ENCODE measurements around the gene CNKSR1.
A peak's percentile ranks its signal among the peaks of the same experiment; 100 is the strongest.

The CNKSR1 gene

DNA sequence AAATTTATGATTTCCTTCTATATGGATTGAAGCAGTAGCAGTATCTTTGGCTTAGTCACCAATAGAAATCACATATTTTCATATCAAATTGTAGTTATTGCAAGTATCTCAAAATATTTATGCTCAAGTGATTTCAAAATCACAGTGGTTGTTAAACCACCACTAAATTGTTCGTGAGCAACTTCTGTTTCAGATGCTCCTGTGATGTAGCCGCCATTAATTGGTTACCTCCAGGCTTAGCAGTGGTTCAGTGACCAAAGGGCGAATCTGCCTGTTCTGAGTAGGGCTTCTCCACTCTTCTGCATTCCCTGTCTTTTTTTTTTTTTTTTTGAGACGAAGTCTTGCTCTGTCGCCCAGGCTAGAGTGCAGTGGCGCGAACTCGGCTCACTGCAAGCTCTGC lies 1.9 kb upstream of the CNKSR1 start:
- DNase-seq (ENCODE audit: low spot score): no peak
- H3K27ac ChIP-seq (replicated peaks; ENCODE audit: low read length): no peak overlapping the region
- H3K79me1 ChIP-seq (ENCODE audit: low read depth, low read length): peaks cover 3% of the 10 kb centered on the region
- H2BK5ac ChIP-seq (ENCODE audit: low read length): no peak overlapping the region
- H3K4ac ChIP-seq (ENCODE audit: low read length): no peak overlapping the region
- no peak overlapping the region for H3K23ac ChIP-seq (ENCODE audit: low read depth, low read length, poor library complexity)
- H3K4me1 ChIP-seq (ENCODE audit: control insufficient read depth in 2 of 2, insufficient read depth in 1 of 2, low read depth in 1 of 2, low read length in 2 of 2): peaks cover 3 to 18% of the 10 kb centered on the region in 2 donors
- H2BK12ac ChIP-seq (ENCODE audit: low read length): no peak overlapping the region
- no peak overlapping the region for H2AFZ ChIP-seq (ENCODE audit: low read length)
- H2BK15ac ChIP-seq (ENCODE audit: low read length): no peak overlapping the region
- H3K4me2 ChIP-seq (ENCODE audit: insufficient read depth, low read length, poor library complexity, severe bottlenecking): no peak overlapping the region
- no peak overlapping the region for H4K8ac ChIP-seq (ENCODE audit: low read depth, low read length)
- no peak overlapping the region for H3K4me3 ChIP-seq (ENCODE audit: low read length in 2 of 2)
- no peak overlapping the region for H3K18ac ChIP-seq (ENCODE audit: low read length)
- H3K27me3 ChIP-seq (ENCODE audit: control insufficient read depth in 3 of 3, insufficient read depth in 3 of 3, low read depth in 1 of 3, low read length in 3 of 3): no peaks in the 10 kb centered on the region
- H3K36me3 ChIP-seq (replicated peaks in 1 of 2; ENCODE audit: control insufficient read depth in 2 of 2, insufficient read depth in 2 of 2, low read length in 2 of 2): peaks cover 7 to 11% of the 10 kb centered on the region in 2 donors
- WGBS, 2 donors (ENCODE audit: extremely low coverage in 2 of 2, insufficient read length in 2 of 2, insufficient replicate concordance in 1 of 2): no CpG with 5 or more reads among the region's 8 CpGs
- no peaks in the 10 kb centered on the region for H3K9me3 ChIP-seq (replicated peaks in 1 of 2; ENCODE audit: control insufficient read depth in 2 of 2, insufficient read depth in 1 of 2, low read depth in 1 of 2, low read length in 2 of 2)
- H2AK5ac ChIP-seq (ENCODE audit: low read depth, low read length): no peak overlapping the region
- no peak overlapping the region for H3K9ac ChIP-seq (ENCODE audit: low read depth, low read length, poor library complexity)
- H2BK120ac ChIP-seq (ENCODE audit: low read depth, low read length): no peak overlapping the region
- H4K91ac ChIP-seq (ENCODE audit: low read depth, low read length, poor library complexity): no peak overlapping the region
- no peak overlapping the region for H3K14ac ChIP-seq (ENCODE audit: low read length)

- DNase-seq (ENCODE audit: low spot score): no peak
- no peak overlapping the region for H4K8ac ChIP-seq (ENCODE audit: low read depth, low read length)
- WGBS, 2 donors (ENCODE audit: extremely low coverage in 2 of 2, insufficient read length in 2 of 2, insufficient replicate concordance in 1 of 2): no CpG with 5 or more reads among the region's 4 CpGs
- H3K4me2 ChIP-seq (ENCODE audit: insufficient read depth, low read length, poor library complexity, severe bottlenecking): no peak overlapping the region
- H3K23ac ChIP-seq (ENCODE audit: low read depth, low read length, poor library complexity): no peak overlapping the region
- H3K9me3 ChIP-seq (replicated peaks in 1 of 2; ENCODE audit: control insufficient read depth in 2 of 2, insufficient read depth in 1 of 2, low read depth in 1 of 2, low read length in 2 of 2): no peaks in the 10 kb centered on the region
- H3K27ac ChIP-seq (replicated peaks; ENCODE audit: low read length): no peak overlapping the region
- H3K4ac ChIP-seq (ENCODE audit: low read length): no peak overlapping the region
- no peak overlapping the region for H3K14ac ChIP-seq (ENCODE audit: low read length)
- no peak overlapping the region for H2AFZ ChIP-seq (ENCODE audit: low read length)
- no peak overlapping the region for H2BK120ac ChIP-seq (ENCODE audit: low read depth, low read length)
- H3K9ac ChIP-seq (ENCODE audit: low read depth, low read length, poor library complexity): no peak overlapping the region
- peaks cover 0 to 5% of the 10 kb centered on the region in 2 donors for H3K4me1 ChIP-seq (ENCODE audit: control insufficient read depth in 2 of 2, insufficient read depth in 1 of 2, low read depth in 1 of 2, low read length in 2 of 2)
- H2AK5ac ChIP-seq (ENCODE audit: low read depth, low read length): no peak overlapping the region
- H2BK5ac ChIP-seq (ENCODE audit: low read length): peak overlapping the region; percentile 55
- no peaks in the 10 kb centered on the region for H3K36me3 ChIP-seq (replicated peaks in 1 of 2; ENCODE audit: control insufficient read depth in 2 of 2, insufficient read depth in 2 of 2, low read length in 2 of 2)
- H3K18ac ChIP-seq (ENCODE audit: low read length): no peak overlapping the region
- H4K91ac ChIP-seq (ENCODE audit: low read depth, low read length, poor library complexity): no peak overlapping the region
- H2BK15ac ChIP-seq (ENCODE audit: low read length): no peak overlapping the region
- H3K79me1 ChIP-seq (ENCODE audit: low read depth, low read length): no peaks in the 10 kb centered on the region
- H3K27me3 ChIP-seq (ENCODE audit: control insufficient read depth in 3 of 3, insufficient read depth in 3 of 3, low read depth in 1 of 3, low read length in 3 of 3): no peaks in the 10 kb centered on the region
- H2BK12ac ChIP-seq (ENCODE audit: low read length): no peak overlapping the region
- no peak overlapping the region for H3K4me3 ChIP-seq (ENCODE audit: low read length in 2 of 2)
These were observed 2.8 kb downstream of the CNKSR1 start for GRCh38 chr1:26180010-26180506.

DNA sequence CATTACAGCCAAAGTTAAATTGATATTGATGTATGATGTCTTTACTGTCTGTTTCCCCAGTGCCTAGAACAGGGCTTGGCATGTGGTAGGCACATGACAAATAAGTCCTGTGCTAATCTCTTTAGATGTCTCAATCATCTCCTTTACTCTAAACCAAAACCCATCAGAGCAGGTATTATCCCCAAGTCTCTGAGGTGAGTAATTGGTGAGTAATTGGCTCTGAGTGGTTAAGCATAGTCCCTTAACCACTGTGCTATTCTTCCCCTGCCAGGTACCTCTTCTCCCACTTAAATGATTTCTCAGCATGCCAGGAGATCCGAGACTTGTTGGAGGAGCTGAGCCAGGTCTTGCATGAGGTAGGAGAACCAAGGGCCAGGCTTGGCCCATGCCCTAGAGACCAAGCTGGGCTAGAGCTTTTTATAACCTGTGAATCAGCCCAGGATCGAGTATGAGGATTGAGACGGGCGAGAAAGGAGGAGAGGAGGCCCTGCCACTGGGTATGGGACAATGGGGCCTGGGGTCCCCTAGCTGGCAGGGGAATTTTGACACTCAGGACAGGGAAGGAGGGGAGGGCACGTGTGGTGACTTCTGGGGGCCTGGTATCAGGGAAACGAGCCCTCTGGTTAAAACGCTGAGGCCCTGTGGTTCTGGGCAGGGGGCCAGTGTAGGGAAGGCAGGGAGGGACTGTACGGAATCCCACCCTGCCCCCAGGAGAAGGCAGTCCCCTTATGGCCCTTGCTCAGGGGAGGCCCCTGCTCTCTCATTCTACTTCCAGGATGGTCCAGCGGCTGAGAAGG lies 4.5 kb downstream of the CNKSR1 start:
- no peaks in the 10 kb centered on the region for H3K27me3 ChIP-seq (ENCODE audit: control insufficient read depth in 3 of 3, insufficient read depth in 3 of 3, low read depth in 1 of 3, low read length in 3 of 3)
- H4K91ac ChIP-seq (ENCODE audit: low read depth, low read length, poor library complexity): no peak overlapping the region
- DNase-seq (ENCODE audit: low spot score): no peak
- no peak overlapping the region for H3K14ac ChIP-seq (ENCODE audit: low read length)
- H2BK15ac ChIP-seq (ENCODE audit: low read length): no peak overlapping the region
- H3K4me1 ChIP-seq (ENCODE audit: control insufficient read depth in 2 of 2, insufficient read depth in 1 of 2, low read depth in 1 of 2, low read length in 2 of 2): peaks cover 0 to 5% of the 10 kb centered on the region in 2 donors
- H3K36me3 ChIP-seq (replicated peaks in 1 of 2; ENCODE audit: control insufficient read depth in 2 of 2, insufficient read depth in 2 of 2, low read length in 2 of 2): no peaks in the 10 kb centered on the region
- H2AK5ac ChIP-seq (ENCODE audit: low read depth, low read length): no peak overlapping the region
- peak overlapping the region; percentile 50 for H3K9ac ChIP-seq (ENCODE audit: low read depth, low read length, poor library complexity)
- H3K18ac ChIP-seq (ENCODE audit: low read length): no peak overlapping the region
- no peak overlapping the region for H3K4me2 ChIP-seq (ENCODE audit: insufficient read depth, low read length, poor library complexity, severe bottlenecking)
- no peak overlapping the region for H2BK5ac ChIP-seq (ENCODE audit: low read length)
- H3K79me1 ChIP-seq (ENCODE audit: low read depth, low read length): no peaks in the 10 kb centered on the region
- H2AFZ ChIP-seq (ENCODE audit: low read length): peak overlapping the region; percentile 51
- no peak overlapping the region for H3K4me3 ChIP-seq (ENCODE audit: low read length in 2 of 2)
- no peak overlapping the region for H3K27ac ChIP-seq (replicated peaks; ENCODE audit: low read length)
- no peak overlapping the region for H3K23ac ChIP-seq (ENCODE audit: low read depth, low read length, poor library complexity)
- no peak overlapping the region for H2BK120ac ChIP-seq (ENCODE audit: low read depth, low read length)
- no peaks in the 10 kb centered on the region for H3K9me3 ChIP-seq (replicated peaks in 1 of 2; ENCODE audit: control insufficient read depth in 2 of 2, insufficient read depth in 1 of 2, low read depth in 1 of 2, low read length in 2 of 2)
- H4K8ac ChIP-seq (ENCODE audit: low read depth, low read length): no peak overlapping the region
- H3K4ac ChIP-seq (ENCODE audit: low read length): no peak overlapping the region
- no CpG with 5 or more reads among the region's 9 CpGs for WGBS, 2 donors (ENCODE audit: extremely low coverage in 2 of 2, insufficient read length in 2 of 2, insufficient replicate concordance in 1 of 2)
- H2BK12ac ChIP-seq (ENCODE audit: low read length): no peak overlapping the region

DNA sequence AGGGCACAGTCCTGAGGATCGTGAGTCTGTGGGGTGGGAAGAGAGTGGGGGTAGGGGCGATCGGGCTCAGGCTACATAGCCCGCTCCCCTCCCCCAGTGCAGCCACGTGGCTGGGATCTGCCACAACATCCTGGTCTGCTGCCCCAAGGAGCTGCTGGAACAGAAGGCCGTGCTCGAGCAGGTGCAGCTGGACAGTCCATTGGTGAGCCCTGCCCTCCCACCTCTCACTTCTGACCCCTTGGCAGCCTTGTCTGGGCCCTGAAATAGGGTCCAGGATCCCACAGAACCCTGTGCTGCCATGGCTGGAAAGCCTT lies 5.0 kb downstream of the CNKSR1 start:
- no CpG with 5 or more reads among the region's 7 CpGs for WGBS, 2 donors (ENCODE audit: extremely low coverage in 2 of 2, insufficient read length in 2 of 2, insufficient replicate concordance in 1 of 2)
- H4K91ac ChIP-seq (ENCODE audit: low read depth, low read length, poor library complexity): no peak overlapping the region
- H2AK5ac ChIP-seq (ENCODE audit: low read depth, low read length): no peak overlapping the region
- no peak overlapping the region for H3K4ac ChIP-seq (ENCODE audit: low read length)
- peaks cover 0 to 2% of the 10 kb centered on the region in 2 donors for H3K4me1 ChIP-seq (ENCODE audit: control insufficient read depth in 2 of 2, insufficient read depth in 1 of 2, low read depth in 1 of 2, low read length in 2 of 2)
- H2BK120ac ChIP-seq (ENCODE audit: low read depth, low read length): no peak overlapping the region
- H4K8ac ChIP-seq (ENCODE audit: low read depth, low read length): no peak overlapping the region
- H3K14ac ChIP-seq (ENCODE audit: low read length): no peak overlapping the region
- no peak overlapping the region for H2BK12ac ChIP-seq (ENCODE audit: low read length)
- H3K9ac ChIP-seq (ENCODE audit: low read depth, low read length, poor library complexity): peak overlapping the region; percentile 50
- H2BK5ac ChIP-seq (ENCODE audit: low read length): no peak overlapping the region
- DNase-seq (ENCODE audit: low spot score): no peak
- H3K9me3 ChIP-seq (replicated peaks in 1 of 2; ENCODE audit: control insufficient read depth in 2 of 2, insufficient read depth in 1 of 2, low read depth in 1 of 2, low read length in 2 of 2): no peaks in the 10 kb centered on the region
- peak overlapping the region; percentile 40 for H3K23ac ChIP-seq (ENCODE audit: low read depth, low read length, poor library complexity)
- no peaks in the 10 kb centered on the region for H3K27me3 ChIP-seq (ENCODE audit: control insufficient read depth in 3 of 3, insufficient read depth in 3 of 3, low read depth in 1 of 3, low read length in 3 of 3)
- no peaks in the 10 kb centered on the region for H3K79me1 ChIP-seq (ENCODE audit: low read depth, low read length)
- H3K4me3 ChIP-seq (ENCODE audit: low read length in 2 of 2): no peak overlapping the region
- H3K4me2 ChIP-seq (ENCODE audit: insufficient read depth, low read length, poor library complexity, severe bottlenecking): no peak overlapping the region
- H3K27ac ChIP-seq (replicated peaks; ENCODE audit: low read length): no peak overlapping the region
- no peak overlapping the region for H2BK15ac ChIP-seq (ENCODE audit: low read length)
- peak overlapping the region; percentile 35 for H3K18ac ChIP-seq (ENCODE audit: low read length)
- no peaks in the 10 kb centered on the region for H3K36me3 ChIP-seq (replicated peaks in 1 of 2; ENCODE audit: control insufficient read depth in 2 of 2, insufficient read depth in 2 of 2, low read length in 2 of 2)
- peak overlapping the region; percentile 51 for H2AFZ ChIP-seq (ENCODE audit: low read length)
